GM23338 (cell line): ENCODE results near the gene BTRC. TPM values are rescaled to one million over a fixed set of nuclear protein-coding genes. Genes with fewer than 3 reads are reported as not detected.

Experiments used
- ATAC-seq: fragments of 200-7000 bp; cut with Tn5 transposase; 3 replicates; pipeline ENCODE4 v1.9.1; 2020
- DNase-seq: peaks from one replicate; pipeline ENCODE4 v3.0.0-alpha.2; 2015; ENCODE audit warnings: low spot score
- H2AFZ ChIP-seq: fragments of 200-600 bp; sonication (generic); 2 replicates; pipeline ENCODE4 v1.8.0; 2016; ENCODE audit warnings: antibody characterized with exemption, mild to moderate bottlenecking, moderate library complexity
- H3F3A ChIP-seq: fragments of 200-600 bp; sonication (generic); replicated peaks from 2 replicates; pipeline ENCODE4 v1.8.0; 2017; ENCODE audit warnings: antibody characterized with exemption, mixed run types, low read depth
- H3K27ac ChIP-seq: fragments of 200-600 bp; sonication (generic); 2 replicates; pipeline ENCODE4 v1.6.1; 2016; ENCODE audit warnings: low read depth
- H3K27me3 ChIP-seq: fragments of 200-600 bp; sonication (generic); 2 replicates; pipeline ENCODE4 v1.8.0; 2016; ENCODE audit warnings: mild to moderate bottlenecking, mixed run types, moderate library complexity; ENCODE audit not compliant: insufficient read depth
- H3K36me3 ChIP-seq: fragments of 200-600 bp; sonication (generic); 2 replicates; pipeline ENCODE4 v1.8.0; 2016; ENCODE audit warnings: mild to moderate bottlenecking; ENCODE audit not compliant: insufficient read depth
- H3K4me1 ChIP-seq: fragments of 200-600 bp; sonication (generic); 2 replicates; pipeline ENCODE4 v1.8.0; 2016; ENCODE audit warnings: mild to moderate bottlenecking, moderate library complexity; ENCODE audit not compliant: insufficient read depth
- H3K4me2 ChIP-seq: fragments of 200-600 bp; sonication (generic); 2 replicates; pipeline ENCODE4 v1.7.1; 2017; ENCODE audit warnings: mixed run types
- H3K4me3 ChIP-seq: fragments of 200-600 bp; sonication (generic); 2 replicates; pipeline ENCODE4 v1.6.1; 2016; ENCODE audit warnings: mixed run types
- H3K79me2 ChIP-seq: fragments of 200-600 bp; sonication (generic); replicated peaks from 2 replicates; pipeline ENCODE4 v1.8.0; 2017; ENCODE audit warnings: mild to moderate bottlenecking; ENCODE audit not compliant: insufficient read depth
- H3K9me2 ChIP-seq: fragments of 200-600 bp; sonication (generic); 2 replicates; pipeline ENCODE4 v1.8.0; 2017; ENCODE audit not compliant: insufficient read depth
- H4K20me1 ChIP-seq: fragments of 200-600 bp; sonication (generic); replicated peaks from 2 replicates; pipeline ENCODE4 v1.8.0; 2017; ENCODE audit warnings: mild to moderate bottlenecking; ENCODE audit not compliant: insufficient read depth
- H3K27ac Mint-ChIP-seq: 2 replicates; pipeline ENCODE4 v1.8.0; 2020; ENCODE audit warnings: inconsistent platforms, mild to moderate bottlenecking, moderate library complexity, mixed read lengths
- H3K27me3 Mint-ChIP-seq: 3 replicates; pipeline ENCODE4 v1.8.0; 2022; ENCODE audit warnings: low read depth, mild to moderate bottlenecking, moderate library complexity, mixed read lengths, inconsistent platforms; ENCODE audit not compliant: insufficient read depth, poor library complexity
- H3K36me3 Mint-ChIP-seq: 3 replicates; pipeline ENCODE4 v1.8.0; 2021; ENCODE audit warnings: low read depth, mild to moderate bottlenecking, inconsistent platforms, moderate library complexity, mixed read lengths
- H3K4me1 Mint-ChIP-seq: 3 replicates; pipeline ENCODE4 v1.8.0; 2020; ENCODE audit warnings: mild to moderate bottlenecking, inconsistent platforms, mixed read lengths
- H3K4me3 Mint-ChIP-seq: 3 replicates; pipeline ENCODE4 v1.8.0; 2021; ENCODE audit warnings: moderate library complexity, mild to moderate bottlenecking, inconsistent platforms, mixed read lengths
- H3K9me3 Mint-ChIP-seq: 3 replicates; pipeline ENCODE4 v1.8.0; 2020; ENCODE audit warnings: moderate library complexity, mild to moderate bottlenecking, inconsistent platforms, mixed read lengths
- CREB1 ChIP-seq: fragments of 250-450 bp; sonication (Bioruptor Pico); IDR thresholded peaks from 2 replicates; pipeline ENCODE4 v1.5.0; 2020; ENCODE audit warnings: low read depth, mild to moderate bottlenecking, moderate library complexity
- EZH2 ChIP-seq: fragments of 200-600 bp; sonication (generic); IDR thresholded peaks from one replicate; pipeline ENCODE4 v1.8.0; 2017; ENCODE audit warnings: antibody characterized with exemption, mild to moderate bottlenecking, low read depth; ENCODE audit not compliant: unreplicated experiment
- JUNB ChIP-seq: IDR thresholded peaks from one replicate; pipeline ENCODE4 v1.6.1; 2016; ENCODE audit warnings: antibody characterized with exemption; ENCODE audit not compliant: unreplicated experiment
- NANOG ChIP-seq: IDR thresholded peaks from 2 replicates; pipeline ENCODE4 v1.6.1; 2016; ENCODE audit warnings: antibody characterized with exemption, borderline replicate concordance
- POLR2AphosphoS5 ChIP-seq: IDR thresholded peaks from 2 replicates; pipeline ENCODE4 v1.6.1; 2016; ENCODE audit warnings: antibody characterized with exemption, low read depth
- STAT1 ChIP-seq: IDR thresholded peaks from one replicate; pipeline ENCODE4 v1.6.1; 2016; ENCODE audit warnings: antibody characterized with exemption; ENCODE audit not compliant: unreplicated experiment
- ZNF114 ChIP-seq: fragments of 250-450 bp; sonication (Bioruptor Pico); IDR thresholded peaks from 2 replicates; pipeline ENCODE4 v1.5.0; 2020; ENCODE audit warnings: mild to moderate bottlenecking, moderate library complexity
- ZNF331 ChIP-seq: fragments of 250-450 bp; sonication (Bioruptor Pico); IDR thresholded peaks from 2 replicates; pipeline ENCODE4 v1.5.0; 2020; ENCODE audit warnings: low read depth, mild to moderate bottlenecking, moderate library complexity
- polyA plus RNA-seq: library from polyadenylated mRNA; unstranded; fragments of >200 nt; fragmentation: Nextera tagmentation; extraction: Ambion mirVana; gene quantifications from 2 replicates; pipeline ENCODE4 v1.2.1, GENCODE V29; 2016
- total RNA-seq: library from RNA; depleted of rRNA; stranded (reverse); fragments of >200 nt; shearing (Covaris generic); gene quantifications from 2 replicates; pipeline ENCODE4 v1.2.3, GENCODE V29; 2014
- TF ChIP-seq, protein P1 (sequence below): fragments of 250-450 bp; sonication (Bioruptor Pico); IDR thresholded peaks from 2 replicates; pipeline ENCODE4 v1.5.0; 2020; ENCODE audit warnings: mild to moderate bottlenecking, moderate library complexity
- TF ChIP-seq, protein P2 (sequence below): IDR thresholded peaks from 2 replicates; pipeline ENCODE4 v1.6.1; 2016; ENCODE audit warnings: antibody characterized with exemption
- TF ChIP-seq, protein P3 (sequence below), 2 experiments: fragments of 200-600 bp in 1 of 2; sonication (generic) in 1 of 2; conservative IDR thresholded peaks; 2 replicates each; pipeline versions ENCODE4 v1.5.1 to v1.6.1; 2016 to 2017; ENCODE audit warnings: antibody characterized with exemption in 2 of 2, low read depth in 2 of 2, mild to moderate bottlenecking in 2 of 2, moderate library complexity in 1 of 2
- TF ChIP-seq, protein P4 (sequence below): IDR thresholded peaks from one replicate; pipeline ENCODE4 v1.6.1; 2018; ENCODE audit warnings: antibody characterized with exemption; ENCODE audit not compliant: unreplicated experiment

The BTRC gene
- total and polyA plus RNA-seq, 2 experiments from 2014 or later = 10.0 to 17.5 TPM

DNA sequence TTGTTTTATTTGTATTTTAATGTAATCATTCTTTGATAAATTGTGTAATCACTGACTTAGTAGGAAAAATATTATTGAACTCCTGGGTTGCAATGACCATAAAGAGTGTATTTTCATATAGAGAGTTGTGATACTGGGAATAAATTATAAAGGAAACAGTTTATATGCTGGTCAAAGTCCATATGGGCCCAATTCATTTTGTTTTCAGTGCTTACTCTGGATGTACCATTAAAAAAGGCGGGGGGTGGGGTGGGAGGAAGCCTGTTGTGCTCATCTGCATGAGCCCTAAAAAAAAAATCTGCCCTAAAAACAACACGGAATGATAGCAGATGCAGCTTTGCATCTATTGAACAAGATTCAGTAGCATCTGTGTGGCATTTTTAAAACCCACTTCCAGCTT, 114.2 kb downstream of the BTRC start (continued):
- TF ChIP-seq, protein P1, sequence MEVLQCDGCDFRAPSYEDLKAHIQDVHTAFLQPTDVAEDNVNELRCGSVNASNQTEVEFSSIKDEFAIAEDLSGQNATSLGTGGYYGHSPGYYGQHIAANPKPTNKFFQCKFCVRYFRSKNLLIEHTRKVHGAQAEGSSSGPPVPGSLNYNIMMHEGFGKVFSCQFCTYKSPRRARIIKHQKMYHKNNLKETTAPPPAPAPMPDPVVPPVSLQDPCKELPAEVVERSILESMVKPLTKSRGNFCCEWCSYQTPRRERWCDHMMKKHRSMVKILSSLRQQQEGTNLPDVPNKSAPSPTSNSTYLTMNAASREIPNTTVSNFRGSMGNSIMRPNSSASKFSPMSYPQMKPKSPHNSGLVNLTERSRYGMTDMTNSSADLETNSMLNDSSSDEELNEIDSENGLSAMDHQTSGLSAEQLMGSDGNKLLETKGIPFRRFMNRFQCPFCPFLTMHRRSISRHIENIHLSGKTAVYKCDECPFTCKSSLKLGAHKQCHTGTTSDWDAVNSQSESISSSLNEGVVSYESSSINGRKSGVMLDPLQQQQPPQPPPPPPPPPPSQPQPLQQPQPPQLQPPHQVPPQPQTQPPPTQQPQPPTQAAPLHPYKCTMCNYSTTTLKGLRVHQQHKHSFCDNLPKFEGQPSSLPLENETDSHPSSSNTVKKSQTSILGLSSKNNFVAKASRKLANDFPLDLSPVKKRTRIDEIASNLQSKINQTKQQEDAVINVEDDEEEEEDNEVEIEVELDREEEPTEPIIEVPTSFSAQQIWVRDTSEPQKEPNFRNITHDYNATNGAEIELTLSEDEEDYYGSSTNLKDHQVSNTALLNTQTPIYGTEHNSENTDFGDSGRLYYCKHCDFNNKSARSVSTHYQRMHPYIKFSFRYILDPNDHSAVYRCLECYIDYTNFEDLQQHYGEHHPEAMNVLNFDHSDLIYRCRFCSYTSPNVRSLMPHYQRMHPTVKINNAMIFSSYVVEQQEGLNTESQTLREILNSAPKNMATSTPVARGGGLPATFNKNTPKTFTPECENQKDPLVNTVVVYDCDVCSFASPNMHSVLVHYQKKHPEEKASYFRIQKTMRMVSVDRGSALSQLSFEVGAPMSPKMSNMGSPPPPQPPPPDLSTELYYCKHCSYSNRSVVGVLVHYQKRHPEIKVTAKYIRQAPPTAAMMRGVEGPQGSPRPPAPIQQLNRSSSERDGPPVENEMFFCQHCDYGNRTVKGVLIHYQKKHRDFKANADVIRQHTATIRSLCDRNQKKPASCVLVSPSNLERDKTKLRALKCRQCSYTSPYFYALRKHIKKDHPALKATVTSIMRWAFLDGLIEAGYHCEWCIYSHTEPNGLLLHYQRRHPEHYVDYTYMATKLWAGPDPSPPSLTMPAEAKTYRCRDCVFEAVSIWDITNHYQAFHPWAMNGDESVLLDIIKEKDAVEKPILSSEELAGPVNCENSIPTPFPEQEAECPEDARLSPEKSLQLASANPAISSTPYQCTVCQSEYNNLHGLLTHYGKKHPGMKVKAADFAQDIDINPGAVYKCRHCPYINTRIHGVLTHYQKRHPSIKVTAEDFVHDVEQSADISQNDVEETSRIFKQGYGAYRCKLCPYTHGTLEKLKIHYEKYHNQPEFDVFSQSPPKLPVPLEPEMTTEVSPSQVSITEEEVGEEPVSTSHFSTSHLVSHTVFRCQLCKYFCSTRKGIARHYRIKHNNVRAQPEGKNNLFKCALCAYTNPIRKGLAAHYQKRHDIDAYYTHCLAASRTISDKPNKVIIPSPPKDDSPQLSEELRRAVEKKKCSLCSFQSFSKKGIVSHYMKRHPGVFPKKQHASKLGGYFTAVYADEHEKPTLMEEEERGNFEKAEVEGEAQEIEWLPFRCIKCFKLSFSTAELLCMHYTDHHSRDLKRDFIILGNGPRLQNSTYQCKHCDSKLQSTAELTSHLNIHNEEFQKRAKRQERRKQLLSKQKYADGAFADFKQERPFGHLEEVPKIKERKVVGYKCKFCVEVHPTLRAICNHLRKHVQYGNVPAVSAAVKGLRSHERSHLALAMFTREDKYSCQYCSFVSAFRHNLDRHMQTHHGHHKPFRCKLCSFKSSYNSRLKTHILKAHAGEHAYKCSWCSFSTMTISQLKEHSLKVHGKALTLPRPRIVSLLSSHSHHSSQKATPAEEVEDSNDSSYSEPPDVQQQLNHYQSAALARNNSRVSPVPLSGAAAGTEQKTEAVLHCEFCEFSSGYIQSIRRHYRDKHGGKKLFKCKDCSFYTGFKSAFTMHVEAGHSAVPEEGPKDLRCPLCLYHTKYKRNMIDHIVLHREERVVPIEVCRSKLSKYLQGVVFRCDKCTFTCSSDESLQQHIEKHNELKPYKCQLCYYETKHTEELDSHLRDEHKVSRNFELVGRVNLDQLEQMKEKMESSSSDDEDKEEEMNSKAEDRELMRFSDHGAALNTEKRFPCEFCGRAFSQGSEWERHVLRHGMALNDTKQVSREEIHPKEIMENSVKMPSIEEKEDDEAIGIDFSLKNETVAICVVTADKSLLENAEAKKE (CRISPR knock-in tag) = no peak
- TF ChIP-seq ZNF331 (CRISPR knock-in tag) = no peak

DNA sequence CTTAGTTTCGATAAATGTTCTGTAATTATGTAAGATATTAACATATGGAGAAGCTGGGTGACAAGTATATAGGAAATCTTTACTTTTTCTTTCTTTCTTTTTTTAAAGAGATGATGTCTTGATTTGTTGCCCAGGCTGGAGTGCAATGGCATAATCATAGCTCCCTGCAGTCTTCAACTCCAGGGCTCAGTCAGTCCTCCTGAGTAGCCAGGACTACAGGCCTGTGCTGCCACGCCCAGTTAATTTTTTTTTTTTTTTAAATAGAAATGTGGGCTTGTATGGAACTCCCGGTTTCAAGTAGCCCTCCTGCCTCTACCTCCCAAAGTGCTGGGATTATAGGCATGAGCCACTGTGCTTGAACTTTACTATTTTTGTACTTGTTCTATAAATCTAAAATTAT, 122.4 kb downstream of the BTRC start:
- H3K27me3 ChIP-seq = no peaks in the 10 kb centered on the region
- DNase-seq = no peak
- no peaks in the 10 kb centered on the region for H3K36me3 ChIP-seq
- no peak overlapping the region for H3K4me3 ChIP-seq
- H3K27ac ChIP-seq = no peak overlapping the region
- Mint-ChIP-seq H3K4me1 (no peaks in the 10 kb centered on the region), H3K27me3 (peaks cover 1% of the 10 kb centered on the region), H3K36me3 (no peaks in the 10 kb centered on the region), H3K27ac (no peak overlapping the region), H3K4me3 (no peak overlapping the region), H3K9me3 (no peaks in the 10 kb centered on the region)
- 0 out of 2 replicates have a peak, but pooled peaks cover 3% of the 10 kb centered on the region for H4K20me1 ChIP-seq
- no peaks in the 10 kb centered on the region for H3K4me1 ChIP-seq
- no peaks in the 10 kb centered on the region for H3F3A ChIP-seq
- no peak overlapping the region for H2AFZ ChIP-seq
- no peaks in the 10 kb centered on the region for H3K79me2 ChIP-seq
- no peaks in the 10 kb centered on the region for H3K9me2 ChIP-seq
- H3K4me2 ChIP-seq = no peak overlapping the region
- no peak for ATAC-seq
- TF ChIP-seq STAT1 (no peak), ZNF331 (CRISPR knock-in tag) (no peak), CREB1 (CRISPR knock-in tag) (no peak), EZH2 (no peak), NANOG (no peak), JUNB (no peak), ZNF114 (CRISPR knock-in tag) (no peak), POLR2AphosphoS5 (no peak)
- TF ChIP-seq, protein P2, sequence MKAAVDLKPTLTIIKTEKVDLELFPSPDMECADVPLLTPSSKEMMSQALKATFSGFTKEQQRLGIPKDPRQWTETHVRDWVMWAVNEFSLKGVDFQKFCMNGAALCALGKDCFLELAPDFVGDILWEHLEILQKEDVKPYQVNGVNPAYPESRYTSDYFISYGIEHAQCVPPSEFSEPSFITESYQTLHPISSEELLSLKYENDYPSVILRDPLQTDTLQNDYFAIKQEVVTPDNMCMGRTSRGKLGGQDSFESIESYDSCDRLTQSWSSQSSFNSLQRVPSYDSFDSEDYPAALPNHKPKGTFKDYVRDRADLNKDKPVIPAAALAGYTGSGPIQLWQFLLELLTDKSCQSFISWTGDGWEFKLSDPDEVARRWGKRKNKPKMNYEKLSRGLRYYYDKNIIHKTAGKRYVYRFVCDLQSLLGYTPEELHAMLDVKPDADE = no peak
- TF ChIP-seq, protein P3, sequence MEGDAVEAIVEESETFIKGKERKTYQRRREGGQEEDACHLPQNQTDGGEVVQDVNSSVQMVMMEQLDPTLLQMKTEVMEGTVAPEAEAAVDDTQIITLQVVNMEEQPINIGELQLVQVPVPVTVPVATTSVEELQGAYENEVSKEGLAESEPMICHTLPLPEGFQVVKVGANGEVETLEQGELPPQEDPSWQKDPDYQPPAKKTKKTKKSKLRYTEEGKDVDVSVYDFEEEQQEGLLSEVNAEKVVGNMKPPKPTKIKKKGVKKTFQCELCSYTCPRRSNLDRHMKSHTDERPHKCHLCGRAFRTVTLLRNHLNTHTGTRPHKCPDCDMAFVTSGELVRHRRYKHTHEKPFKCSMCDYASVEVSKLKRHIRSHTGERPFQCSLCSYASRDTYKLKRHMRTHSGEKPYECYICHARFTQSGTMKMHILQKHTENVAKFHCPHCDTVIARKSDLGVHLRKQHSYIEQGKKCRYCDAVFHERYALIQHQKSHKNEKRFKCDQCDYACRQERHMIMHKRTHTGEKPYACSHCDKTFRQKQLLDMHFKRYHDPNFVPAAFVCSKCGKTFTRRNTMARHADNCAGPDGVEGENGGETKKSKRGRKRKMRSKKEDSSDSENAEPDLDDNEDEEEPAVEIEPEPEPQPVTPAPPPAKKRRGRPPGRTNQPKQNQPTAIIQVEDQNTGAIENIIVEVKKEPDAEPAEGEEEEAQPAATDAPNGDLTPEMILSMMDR (conservative IDR thresholded peaks at IDR 0.05; ENCODE audit: low read depth in 2 of 2) = no peak
- TF ChIP-seq, protein P4, sequence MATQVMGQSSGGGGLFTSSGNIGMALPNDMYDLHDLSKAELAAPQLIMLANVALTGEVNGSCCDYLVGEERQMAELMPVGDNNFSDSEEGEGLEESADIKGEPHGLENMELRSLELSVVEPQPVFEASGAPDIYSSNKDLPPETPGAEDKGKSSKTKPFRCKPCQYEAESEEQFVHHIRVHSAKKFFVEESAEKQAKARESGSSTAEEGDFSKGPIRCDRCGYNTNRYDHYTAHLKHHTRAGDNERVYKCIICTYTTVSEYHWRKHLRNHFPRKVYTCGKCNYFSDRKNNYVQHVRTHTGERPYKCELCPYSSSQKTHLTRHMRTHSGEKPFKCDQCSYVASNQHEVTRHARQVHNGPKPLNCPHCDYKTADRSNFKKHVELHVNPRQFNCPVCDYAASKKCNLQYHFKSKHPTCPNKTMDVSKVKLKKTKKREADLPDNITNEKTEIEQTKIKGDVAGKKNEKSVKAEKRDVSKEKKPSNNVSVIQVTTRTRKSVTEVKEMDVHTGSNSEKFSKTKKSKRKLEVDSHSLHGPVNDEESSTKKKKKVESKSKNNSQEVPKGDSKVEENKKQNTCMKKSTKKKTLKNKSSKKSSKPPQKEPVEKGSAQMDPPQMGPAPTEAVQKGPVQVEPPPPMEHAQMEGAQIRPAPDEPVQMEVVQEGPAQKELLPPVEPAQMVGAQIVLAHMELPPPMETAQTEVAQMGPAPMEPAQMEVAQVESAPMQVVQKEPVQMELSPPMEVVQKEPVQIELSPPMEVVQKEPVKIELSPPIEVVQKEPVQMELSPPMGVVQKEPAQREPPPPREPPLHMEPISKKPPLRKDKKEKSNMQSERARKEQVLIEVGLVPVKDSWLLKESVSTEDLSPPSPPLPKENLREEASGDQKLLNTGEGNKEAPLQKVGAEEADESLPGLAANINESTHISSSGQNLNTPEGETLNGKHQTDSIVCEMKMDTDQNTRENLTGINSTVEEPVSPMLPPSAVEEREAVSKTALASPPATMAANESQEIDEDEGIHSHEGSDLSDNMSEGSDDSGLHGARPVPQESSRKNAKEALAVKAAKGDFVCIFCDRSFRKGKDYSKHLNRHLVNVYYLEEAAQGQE = no peak
